Medulla oblongata (tissue), 1 donor: ENCODE results near the gene RADIL.

Experiments
- DNase-seq: peaks from one replicate; pipeline ENCODE4 v3.0.0-alpha.2; 2015; ENCODE audit errors: extremely low spot score

The RADIL gene

DNA sequence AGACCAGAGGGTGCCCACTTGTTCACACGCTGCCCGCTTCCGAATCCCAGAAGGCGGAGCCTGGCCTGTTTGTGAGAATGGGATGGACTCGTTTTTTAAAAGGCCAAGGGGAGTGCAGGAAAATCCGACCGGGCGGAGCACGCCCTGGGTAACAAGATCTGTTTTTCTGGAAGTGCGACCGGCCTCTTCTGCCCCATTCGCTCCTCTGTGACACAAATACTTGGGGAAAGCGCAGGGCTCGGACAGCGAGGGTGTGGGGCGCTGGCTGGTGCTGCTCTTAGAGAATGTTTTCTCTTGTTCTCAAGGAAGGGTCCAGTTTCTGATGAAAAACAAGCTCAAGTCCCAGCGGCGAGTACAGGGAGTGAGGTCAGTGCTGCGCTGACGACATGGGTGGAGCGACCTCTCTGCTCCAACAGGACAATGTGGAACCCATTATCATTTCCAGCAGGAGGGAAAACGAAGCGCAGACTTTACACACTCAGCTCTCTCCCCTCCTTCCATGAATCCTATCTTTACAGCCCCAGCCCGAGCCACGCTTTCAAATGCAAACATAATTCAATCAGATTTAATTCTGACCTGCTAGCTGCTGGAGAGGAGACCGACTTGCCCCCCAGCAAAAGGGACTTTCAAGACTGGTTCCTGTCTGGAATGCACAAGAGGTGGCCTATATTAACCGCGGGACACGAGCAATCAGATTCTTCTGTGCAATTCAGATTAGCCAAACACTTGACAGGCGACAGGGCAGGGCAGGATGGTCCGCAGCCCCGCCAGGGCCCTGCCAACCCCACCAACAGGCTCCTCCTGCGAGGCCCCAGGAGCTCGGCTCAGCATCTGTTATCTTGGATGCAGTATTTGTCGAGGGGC is 1.1 kb downstream of the RADIL start:
- peak; percentile 57 for DNase-seq

DNA sequence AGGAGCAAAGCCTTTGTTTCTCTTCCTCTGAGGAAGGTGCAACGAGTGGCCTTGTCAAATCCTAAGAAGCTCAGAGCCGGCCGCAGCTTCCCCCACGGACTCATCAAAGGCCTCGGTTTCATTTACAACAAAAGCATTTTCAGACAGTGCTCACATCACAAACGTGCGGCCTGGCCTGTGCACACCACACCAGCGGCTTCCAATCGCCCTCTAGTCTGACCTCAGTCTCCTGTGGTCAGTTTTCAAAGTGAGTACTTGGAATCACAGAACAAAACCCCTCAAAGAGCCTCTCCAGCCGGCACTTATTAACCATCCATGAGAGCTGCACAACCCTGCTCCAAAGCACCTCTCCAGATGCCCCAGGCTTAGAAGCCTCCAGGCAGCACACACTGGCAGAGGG is 3.3 kb downstream of the RADIL start:
- DNase-seq: peak; percentile 6

DNA sequence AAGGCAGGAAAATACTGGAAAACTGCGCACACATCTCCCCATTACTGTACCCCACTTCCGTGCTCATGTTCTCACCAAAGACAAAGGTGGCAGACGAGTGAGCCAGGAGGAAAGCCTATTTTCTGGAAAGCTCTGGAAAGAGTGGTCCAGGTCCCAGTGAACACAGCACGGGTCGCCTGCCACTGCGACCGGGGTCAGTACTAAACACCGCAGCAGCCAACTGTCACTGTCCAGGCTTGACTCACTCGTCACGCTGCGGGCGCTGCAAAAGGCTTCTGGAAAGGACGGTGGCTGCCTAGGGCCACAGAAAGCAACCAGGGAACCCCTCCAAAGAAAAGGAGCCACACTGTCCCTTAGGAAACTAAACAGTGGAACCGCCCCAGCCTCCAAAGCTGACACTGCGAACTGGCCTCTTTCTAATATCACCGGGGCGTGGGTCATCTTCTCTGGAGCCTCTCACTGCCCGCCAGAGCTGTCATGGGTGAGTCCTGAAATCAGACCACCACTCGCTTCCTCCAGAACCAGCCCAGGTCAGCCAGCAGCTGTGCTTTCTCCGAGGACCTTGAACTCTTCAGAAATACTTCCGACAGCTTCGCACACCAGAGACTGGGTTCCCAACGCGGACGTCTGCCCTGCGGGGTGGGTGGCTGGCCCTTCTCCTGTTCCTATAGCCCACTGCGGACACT is 4.0 kb downstream of the RADIL start:
- peak; percentile 36 for DNase-seq

- DNase-seq: peak; percentile 27
These were observed 4.9 kb downstream of the RADIL start for GRCh38 chr7:4878336-4879335.

DNA sequence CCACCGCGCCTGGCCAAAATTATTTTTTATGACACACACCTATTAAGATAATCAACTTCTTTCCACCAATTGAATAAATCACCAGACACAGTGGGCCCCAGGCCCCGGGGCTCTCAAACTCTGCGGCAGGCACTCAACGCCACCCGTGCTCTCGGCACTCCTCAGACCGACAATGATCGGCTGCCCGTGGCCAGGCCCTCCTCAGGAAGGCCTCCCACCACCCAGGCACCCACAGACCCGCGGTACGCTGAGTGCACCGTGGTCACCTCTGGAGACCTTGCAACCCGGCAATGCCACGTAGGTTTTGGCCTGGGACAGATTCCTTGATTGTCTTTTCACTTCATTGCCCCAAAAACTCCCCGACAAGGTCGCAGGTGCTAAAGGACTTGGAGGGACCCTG is 6.9 kb downstream of the RADIL start:
- no peak for DNase-seq

DNA sequence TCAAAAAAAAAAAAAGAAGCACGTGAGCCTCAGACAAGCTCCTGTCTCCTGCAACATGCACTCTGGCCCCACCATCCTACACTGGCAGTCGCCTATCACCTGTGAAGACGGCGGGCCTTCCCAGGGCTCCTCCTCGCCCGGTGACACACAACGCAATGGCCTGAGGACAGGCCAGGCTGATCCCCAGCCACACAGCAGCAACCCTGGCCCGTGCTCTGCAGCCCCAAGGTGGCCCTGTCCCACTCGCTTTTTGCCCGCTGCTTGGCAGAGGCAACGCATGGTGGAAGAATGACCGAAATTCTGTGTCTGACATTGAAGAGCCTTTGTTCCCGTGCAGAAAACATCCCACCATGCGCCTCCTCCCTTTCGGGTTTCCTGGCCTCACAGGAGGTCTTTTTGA is 8.1 kb downstream of the RADIL start:
- no peak for DNase-seq

DNA sequence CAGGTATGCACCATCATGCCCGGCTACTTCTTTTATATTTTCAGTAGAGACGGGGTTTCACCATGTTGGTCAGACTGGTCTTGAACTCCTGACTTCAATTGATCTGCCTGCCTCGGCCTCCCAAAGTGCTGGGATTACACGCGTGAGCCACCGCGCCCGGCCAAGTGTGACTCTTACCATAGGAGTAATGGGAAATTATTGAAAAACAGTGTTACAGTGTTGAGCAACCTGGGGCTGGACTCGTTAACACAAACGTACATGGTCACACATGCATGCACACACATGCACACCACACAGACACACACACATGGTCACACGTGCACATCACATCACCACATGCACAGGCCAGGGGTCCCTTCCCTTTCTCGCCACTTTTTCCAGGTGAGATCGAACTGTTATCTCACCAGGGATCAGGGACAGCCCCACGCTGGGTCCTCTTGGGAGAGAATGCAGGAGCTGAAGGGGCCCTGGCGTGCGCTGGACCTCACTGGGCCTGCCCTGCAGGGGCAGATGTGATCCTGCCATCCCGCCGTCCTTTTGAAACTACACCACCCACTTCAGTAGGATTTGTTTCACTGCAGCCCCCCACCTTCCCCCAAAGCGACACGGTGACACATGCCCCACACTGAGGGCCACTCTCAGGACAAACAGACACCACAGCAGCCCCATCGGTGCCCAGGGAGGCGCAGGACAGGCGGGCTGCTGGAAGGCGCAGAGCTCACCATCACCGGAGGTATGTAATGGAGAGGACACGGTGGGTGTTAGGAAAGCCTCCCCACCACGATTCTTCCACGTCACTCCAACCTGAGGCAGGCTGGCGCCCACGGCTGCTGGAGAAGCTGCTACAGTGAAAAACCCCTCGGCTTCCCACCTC is 10.2 kb downstream of the RADIL start:
- no peak for DNase-seq

- DNase-seq: no peak
These were observed 11.4 kb downstream of the RADIL start for GRCh38 chr7:4871930-4872675.

DNA sequence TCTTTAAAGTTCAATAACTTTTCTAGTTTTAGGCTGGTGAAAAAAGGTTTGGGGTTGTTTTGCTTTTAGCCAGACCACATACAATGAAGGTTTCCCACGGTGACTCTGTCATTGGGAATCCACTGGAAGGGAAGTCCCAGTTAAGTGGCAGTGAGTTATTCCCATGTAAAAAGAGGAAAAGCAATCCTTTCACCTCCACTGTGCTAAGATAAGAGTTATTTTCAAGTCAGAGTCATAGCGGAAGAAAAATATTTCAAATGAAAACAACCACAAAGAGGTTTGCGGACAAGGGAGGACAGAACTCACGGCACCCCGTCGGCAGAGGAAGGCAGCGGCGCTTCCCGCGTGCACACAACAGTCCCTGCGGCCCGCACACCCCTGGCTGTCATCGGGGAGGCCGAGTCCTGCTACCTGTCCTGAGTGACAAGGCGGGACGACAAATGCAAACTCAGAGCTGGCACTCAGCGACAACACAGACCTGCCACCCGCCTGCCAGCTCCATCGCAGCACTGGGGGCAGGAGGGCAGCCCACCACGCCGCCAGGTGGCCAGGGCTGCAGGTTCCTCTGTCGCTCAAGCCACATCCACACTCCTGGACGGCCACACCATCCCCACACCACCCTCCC is 12.3 kb downstream of the RADIL start:
- DNase-seq: no peak

DNA sequence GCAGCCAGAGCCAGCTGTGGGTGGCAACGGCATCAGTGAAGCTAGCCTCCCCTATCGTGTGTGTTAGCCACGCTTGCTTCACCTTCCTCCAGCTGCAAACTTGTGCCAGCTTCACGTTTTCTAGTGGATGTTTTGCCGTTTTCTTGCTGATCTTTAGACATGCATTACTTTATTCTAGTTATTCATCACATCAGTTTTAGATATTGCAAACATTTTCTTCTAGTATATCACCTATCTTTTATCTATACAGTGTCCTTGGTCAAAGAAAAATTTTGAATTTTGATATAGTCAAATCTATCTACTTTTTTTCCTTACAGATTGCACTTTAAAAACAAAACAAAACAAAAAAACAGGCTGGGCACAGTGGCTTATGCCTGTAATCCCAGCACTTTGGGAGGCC is 15.0 kb downstream of the RADIL start:
- no peak for DNase-seq

- DNase-seq: no peak
These were observed 16.7 kb downstream of the RADIL start for GRCh38 chr7:4866528-4867496.

- DNase-seq: no peak
These were observed 21.4 kb downstream of the RADIL start for GRCh38 chr7:4862156-4862555.

- no peak for DNase-seq
These were observed 21.8 kb downstream of the RADIL start, which contains the start of gene PAPOLB for GRCh38 chr7:4861673-4862072. TSS of gene PAPOLB (minus strand) at chr7:4862030. CDS start at chr7:4861810, 220 bp downstream.

DNA sequence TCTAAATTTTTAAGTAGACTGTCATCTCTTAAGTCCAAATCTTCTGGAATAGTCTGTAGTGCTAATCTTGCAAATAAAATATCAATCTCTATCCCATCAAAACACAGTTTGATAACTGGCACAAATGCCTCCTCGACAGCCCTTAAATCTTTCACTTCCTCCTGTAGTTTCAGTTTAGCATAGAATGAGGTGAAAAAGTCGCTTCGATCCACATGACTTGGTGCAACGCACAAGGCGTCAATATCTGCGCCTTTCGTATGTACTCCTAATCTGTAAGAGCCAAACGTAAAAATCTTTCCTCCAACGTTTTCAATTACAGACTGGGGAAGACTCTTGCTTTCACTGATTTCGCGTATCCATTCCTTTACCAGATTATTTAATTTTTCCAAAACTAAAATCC is 22.3 kb downstream of the RADIL start:
- no peak for DNase-seq

DNA sequence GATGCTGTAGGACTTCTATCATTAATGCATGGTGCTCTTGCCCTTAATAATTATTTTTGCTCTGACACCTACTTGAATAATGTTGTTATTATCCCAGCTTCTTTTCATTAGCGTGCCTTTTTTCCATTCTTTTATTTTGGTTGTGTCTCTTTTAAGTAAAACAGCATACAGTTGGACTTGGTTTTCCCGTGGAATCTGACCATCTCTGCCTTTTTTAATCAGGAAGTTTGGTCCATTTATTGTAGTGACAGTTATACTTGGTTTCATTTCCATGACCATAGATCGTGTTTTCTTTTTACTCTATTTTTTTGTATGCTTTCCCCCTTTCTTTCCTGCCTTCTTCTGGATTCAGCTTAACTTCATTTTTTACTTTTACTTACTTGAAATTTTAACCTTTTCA is 26.3 kb downstream of the RADIL start:
- DNase-seq: no peak

DNA sequence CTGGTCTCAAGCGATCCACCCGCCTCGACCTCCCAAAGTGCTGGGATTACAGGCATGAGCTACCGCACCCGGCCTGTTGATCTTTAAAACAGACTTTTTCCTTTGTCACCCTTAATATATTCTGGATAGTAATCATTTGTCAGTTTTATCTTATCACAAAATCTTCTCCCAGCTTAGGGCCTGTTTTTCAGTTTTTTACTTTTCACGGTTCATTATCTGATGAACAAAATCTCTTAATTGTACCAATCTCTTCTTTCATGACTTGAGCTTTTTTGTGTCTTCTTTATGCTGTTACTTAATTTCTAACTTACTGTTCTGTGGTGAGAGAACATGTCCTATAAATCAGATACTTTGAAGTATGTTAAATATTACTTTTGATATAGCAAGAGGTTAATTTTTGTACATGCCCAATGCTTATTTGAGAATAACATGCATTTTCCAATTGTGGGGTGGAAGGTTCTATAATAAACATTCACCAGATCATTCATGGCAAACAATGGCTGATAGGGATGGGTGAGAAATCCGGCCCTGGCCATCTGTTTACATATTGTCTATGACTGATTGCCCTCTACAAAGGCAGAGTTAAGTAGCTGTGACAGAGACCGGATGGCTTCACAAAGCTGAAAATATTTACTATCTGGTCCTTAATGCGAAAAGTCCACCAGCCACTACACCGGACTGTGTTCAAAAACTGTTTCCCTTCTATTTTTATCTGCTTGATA is 27.0 kb downstream of the RADIL start:
- no peak for DNase-seq

GRCh38 chr7:4854916-4855315 is 28.6 kb downstream of the RADIL start:
- no peak for DNase-seq
